Activated CD4-positive, alpha-beta memory T cell treated with anti-CD3 and anti-CD28 coated beads, Interleukin-2, amount 10 ng/mL, durations not matched to agents 7 days and 5 days (primary cell): ENCODE results near the gene KDELR1. TPM values are rescaled to one million over a fixed set of nuclear protein-coding genes. Genes with fewer than 3 reads are reported as not detected.

Experiments
- CTCF ChIA-PET: fragments of 350-600 bp; sonication (Branson Sonifier 250); formaldehyde crosslinking; loops from one replicate; lab custom pipeline; 2021; ENCODE audit warnings: antibody characterized with exemption, inconsistent platforms; lab: Charles Lee
- POLR2A ChIA-PET: fragments of 350-600 bp; sonication (Branson Sonifier 250); formaldehyde crosslinking; loops from one replicate; lab custom pipeline; 2021; ENCODE audit warnings: antibody characterized with exemption; lab: Charles Lee
- DNase-seq: peaks from one replicate; pipeline ENCODE4 v3.0.0-alpha.2; 2020
- H3K27ac Mint-ChIP-seq: one replicate; pipeline ENCODE4 v1.8.0; 2021; ENCODE audit warnings: mild to moderate bottlenecking, mixed read lengths
- H3K27me3 Mint-ChIP-seq: one replicate; pipeline ENCODE4 v1.8.0; 2021; ENCODE audit warnings: mixed read lengths
- H3K36me3 Mint-ChIP-seq: one replicate; pipeline ENCODE4 v1.8.0; 2021; ENCODE audit warnings: low read depth, mixed read lengths
- H3K4me1 Mint-ChIP-seq: one replicate; pipeline ENCODE4 v1.8.0; 2021; ENCODE audit warnings: mixed read lengths
- H3K4me3 Mint-ChIP-seq: one replicate; pipeline ENCODE4 v1.8.0; 2021; ENCODE audit warnings: mild to moderate bottlenecking, mixed read lengths
- H3K9me3 Mint-ChIP-seq: one replicate; pipeline ENCODE4 v1.8.0; 2021; ENCODE audit warnings: mixed read lengths
- total RNA-seq, 2 experiments: library from RNA; stranded (reverse); gene quantifications; one replicate each; pipeline ENCODE4 v1.2.3, GENCODE V29; 2021

The KDELR1 gene
- total RNA-seq, 2 experiments from 2014 or later: 91.8 to 94.4 TPM

- H3K36me3 Mint-ChIP-seq: no peaks in the 10 kb centered on the region
- H3K4me1 Mint-ChIP-seq: peaks cover 22% of the 10 kb centered on the region
- ChIA-PET CTCF (interaction anchor here (0.6 to 3.8 kb wide), 16 partner anchors 12 to 880 kb away, joined by 3 to 53 read pairs (median 6); partner anchors contain the start of genes GYS1, KDELR1, KPTN and RUVBL2), POLR2A (interaction anchor here (0.8 to 3.3 kb wide), 15 partner anchors 9 to 252 kb away, joined by 3 to 48 read pairs (median 4); partner anchors contain the start of genes EMP3, GRWD1 and KDELR1)
- DNase-seq: no peak
- no peaks in the 10 kb centered on the region for H3K27me3 Mint-ChIP-seq
- peak overlapping the region; percentile 95 for H3K27ac Mint-ChIP-seq
- no peaks in the 10 kb centered on the region for H3K9me3 Mint-ChIP-seq
- peak overlapping the region; percentile 82 for H3K4me3 Mint-ChIP-seq
Measured at GRCh38 chr19:48364598-48365348, 26.6 kb downstream of the KDELR1 start.

- H3K4me1 Mint-ChIP-seq: peaks cover 22% of the 10 kb centered on the region
- H3K4me3 Mint-ChIP-seq: peak within 1 kb of the TSS; percentile 82
- ChIA-PET POLR2A (interaction anchor here (0.7 to 3.3 kb wide), 22 partner anchors 8 to 253 kb away, joined by 3 to 48 read pairs (median 4); partner anchors contain the start of genes EMP3, GRWD1, KDELR1 and PLA2G4C), CTCF (interaction anchor here (0.6 to 3.8 kb wide), 21 partner anchors 10 to 880 kb away, joined by 3 to 53 read pairs (median 4); partner anchors contain the start of genes GRIN2D, GYS1, KDELR1 and KPTN)
- DNase-seq: peak; percentile 99
- H3K9me3 Mint-ChIP-seq: no peaks in the 10 kb centered on the region
- H3K36me3 Mint-ChIP-seq: no peaks in the 10 kb centered on the region
- H3K27me3 Mint-ChIP-seq: no peaks in the 10 kb centered on the region
- peak within 1 kb of the TSS; percentile 95 for H3K27ac Mint-ChIP-seq
Measured at GRCh38 chr19:48363810-48364597, 27.3 kb downstream of the KDELR1 start, which contains the start of the genes SYNGR4 and TMEM143. SYNGR4 (plus strand) TSS chr19:48364367; CDS start chr19:48365843, 1,476 bp downstream. TMEM143 (minus strand) TSS chr19:48363940; CDS start chr19:48363920, 20 bp downstream.

GRCh38 chr19:48363500-48363809 lies 27.9 kb downstream of the KDELR1 start:
- H3K27me3 Mint-ChIP-seq: no peaks in the 10 kb centered on the region
- H3K36me3 Mint-ChIP-seq: no peaks in the 10 kb centered on the region
- CTCF ChIA-PET: interaction anchor here (0.8 to 3.8 kb wide), 16 partner anchors 13 to 879 kb away, joined by 3 to 53 read pairs (median 5); partner anchors contain the start of genes GRIN2D, GYS1, KDELR1 and KPTN
- peaks cover 22% of the 10 kb centered on the region for H3K4me1 Mint-ChIP-seq
- POLR2A ChIA-PET: interaction anchor here (0.7 to 3.3 kb wide), 17 partner anchors 8 to 253 kb away, joined by 3 to 48 read pairs (median 4); partner anchors contain the start of genes EMP3, GRWD1, KDELR1 and PLA2G4C
- DNase-seq: no peak
- peak overlapping the region; percentile 95 for H3K27ac Mint-ChIP-seq
- no peaks in the 10 kb centered on the region for H3K9me3 Mint-ChIP-seq
- peak overlapping the region; percentile 82 for H3K4me3 Mint-ChIP-seq

- DNase-seq: peak; percentile 93
- Mint-ChIP-seq H3K27ac (peak overlapping the region; percentile 95), H3K4me1 (peaks cover 22% of the 10 kb centered on the region), H3K9me3 (no peaks in the 10 kb centered on the region), H3K27me3 (no peaks in the 10 kb centered on the region), H3K4me3 (peak overlapping the region; percentile 82), H3K36me3 (no peaks in the 10 kb centered on the region)
- CTCF ChIA-PET: interaction anchor here (1.0 to 3.8 kb wide), 8 partner anchors 13 to 227 kb away, joined by 4 to 53 read pairs (median 10); partner anchors contain the start of gene KDELR1
- POLR2A ChIA-PET: interaction anchor here (0.7 to 3.3 kb wide), 18 partner anchors 9 to 254 kb away, joined by 3 to 48 read pairs (median 5); partner anchors contain the start of genes CARD8, EMP3, GRIN2D and GRWD1
Measured at GRCh38 chr19:48362716-48363499, 28.4 kb downstream of the KDELR1 start.

DNA sequence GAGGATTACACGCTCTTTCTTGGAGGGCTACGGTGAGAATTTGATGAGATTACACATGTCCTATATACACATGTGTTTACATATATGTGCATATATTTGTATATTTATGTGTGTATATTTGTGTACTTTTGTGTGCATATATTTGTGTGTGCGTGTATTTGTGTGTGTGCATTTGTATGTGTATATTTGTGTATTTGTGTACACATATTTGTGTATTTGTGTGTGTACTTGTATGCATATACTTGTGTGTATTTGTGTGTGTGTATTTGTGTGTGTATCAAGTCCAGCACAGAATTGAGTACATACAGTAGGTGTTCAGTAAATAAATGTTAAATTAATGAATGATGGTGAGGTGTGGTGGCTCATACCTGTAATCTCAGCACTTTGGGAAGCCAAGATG lies 29.4 kb downstream of the KDELR1 start:
- Mint-ChIP-seq H3K27me3 (no peaks in the 10 kb centered on the region), H3K36me3 (no peaks in the 10 kb centered on the region)

GRCh38 chr19:48359123-48359522 lies 32.2 kb downstream of the KDELR1 start:
- H3K36me3 Mint-ChIP-seq: no peaks in the 10 kb centered on the region
- no peak overlapping the region for H3K27ac Mint-ChIP-seq
- DNase-seq: no peak
- ChIA-PET POLR2A (no interaction called here), CTCF (interaction anchor here (1.2 kb wide), 1 partner anchor 9 kb away, joined by 3 read pairs; no protein-coding TSS in a partner anchor)
- H3K4me3 Mint-ChIP-seq: no peak overlapping the region
- H3K9me3 Mint-ChIP-seq: no peaks in the 10 kb centered on the region
- peaks cover 15% of the 10 kb centered on the region for H3K4me1 Mint-ChIP-seq
- H3K27me3 Mint-ChIP-seq: no peaks in the 10 kb centered on the region

More for the DNA sequence above, 29.4 kb downstream of the KDELR1 start:
- H3K9me3 Mint-ChIP-seq: no peaks in the 10 kb centered on the region
- ChIA-PET POLR2A (interaction anchor here (1.1 kb wide), 1 partner anchor 107 kb away, joined by 4 read pairs; the partner anchor contains the start of gene CARD8), CTCF (interaction anchor here (3.8 kb wide), 1 partner anchor 29 kb away, joined by 53 read pairs; the partner anchor contains the start of gene KDELR1)
- H3K4me3 Mint-ChIP-seq: no peak overlapping the region
- H3K27ac Mint-ChIP-seq: peak overlapping the region; percentile 6
- H3K4me1 Mint-ChIP-seq: peaks cover 22% of the 10 kb centered on the region
- DNase-seq: no peak

DNA sequence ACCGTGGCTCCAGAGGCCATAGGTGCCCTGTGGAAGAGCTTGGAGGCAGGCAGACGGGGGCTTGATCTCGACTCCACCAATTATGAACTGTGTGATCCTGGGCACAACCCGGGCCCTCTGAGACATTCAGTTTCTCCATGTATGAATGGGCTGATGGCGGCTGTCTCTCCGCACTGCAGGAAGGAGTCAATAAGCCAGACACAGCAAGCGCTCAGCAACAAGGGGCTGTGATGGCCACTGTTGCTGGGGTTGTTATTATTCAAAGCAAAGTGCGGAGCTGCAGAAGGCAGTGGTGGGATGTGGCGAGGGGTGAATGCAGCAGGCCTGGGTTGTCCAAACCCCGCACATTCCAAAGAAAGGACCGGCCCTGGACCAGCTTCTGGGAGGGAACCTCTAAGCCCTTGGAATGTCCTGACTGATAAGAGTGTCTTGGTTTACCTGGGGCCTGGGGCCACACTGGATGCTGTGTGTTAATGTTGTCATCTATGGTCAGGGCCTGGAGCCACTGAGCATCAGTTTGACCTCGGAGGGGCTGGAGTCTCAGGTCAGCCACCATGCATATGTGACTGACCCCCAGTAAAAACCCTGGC lies 35.9 kb downstream of the KDELR1 start:
- Mint-ChIP-seq H3K4me3 (no peak overlapping the region), H3K27me3 (no peaks in the 10 kb centered on the region), H3K9me3 (no peaks in the 10 kb centered on the region), H3K4me1 (peaks cover 5% of the 10 kb centered on the region), H3K27ac (no peak overlapping the region), H3K36me3 (no peaks in the 10 kb centered on the region)
- CTCF ChIA-PET: interaction anchor here (0.7 kb wide), 2 partner anchors 21 to 95 kb away, joined by 3 to 4 read pairs; no protein-coding TSS in a partner anchor
- no peak for DNase-seq
- POLR2A ChIA-PET: interaction anchor here (2.3 kb wide), 1 partner anchor 8 kb away, joined by 9 read pairs; the partner anchor contains the start of genes SYNGR4 and TMEM143

DNA sequence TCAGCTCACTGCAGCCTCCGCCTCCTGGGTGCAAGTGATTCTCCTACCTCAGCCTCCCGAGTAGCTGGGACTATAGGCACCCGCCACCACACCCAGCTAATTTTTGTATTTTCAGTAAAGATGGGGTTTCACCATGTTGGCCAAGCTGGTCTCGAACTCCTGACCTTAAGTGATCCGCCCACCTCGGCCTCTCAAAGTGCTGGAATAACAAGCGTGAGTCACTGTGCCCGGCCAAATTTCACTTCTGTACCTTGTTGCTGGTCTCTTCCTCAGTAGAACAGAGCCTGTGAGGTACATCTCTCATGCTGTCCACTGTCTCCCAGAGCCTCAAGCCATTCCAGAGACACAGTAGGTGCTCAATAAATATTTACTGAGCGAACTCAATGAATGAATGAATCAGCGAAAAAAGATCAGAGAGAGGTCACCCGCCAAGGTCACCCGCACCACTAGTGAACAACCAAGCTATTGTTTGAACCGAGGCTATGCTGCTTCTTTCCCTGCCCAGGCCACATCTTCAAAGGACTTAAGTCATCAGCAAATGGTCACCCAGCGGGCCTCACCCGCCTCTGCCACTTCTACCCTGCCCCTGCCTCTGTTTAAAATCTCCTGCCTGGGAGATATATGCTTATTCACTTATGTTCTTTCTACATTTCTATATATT lies 36.9 kb downstream of the KDELR1 start:
- CTCF ChIA-PET: interaction anchor here (0.6 to 0.7 kb wide), 3 partner anchors 10 to 178 kb away, joined by 3 read pairs; partner anchors contain the start of genes SYNGR4 and TMEM143
- no peak for DNase-seq
- Mint-ChIP-seq H3K4me3 (no peak overlapping the region), H3K9me3 (no peaks in the 10 kb centered on the region), H3K27ac (no peak overlapping the region), H3K36me3 (no peaks in the 10 kb centered on the region), H3K4me1 (peaks cover 5% of the 10 kb centered on the region), H3K27me3 (no peaks in the 10 kb centered on the region)
- POLR2A ChIA-PET: interaction anchor here (2.3 kb wide), 1 partner anchor 9 kb away, joined by 9 read pairs; the partner anchor contains the start of genes SYNGR4 and TMEM143

DNA sequence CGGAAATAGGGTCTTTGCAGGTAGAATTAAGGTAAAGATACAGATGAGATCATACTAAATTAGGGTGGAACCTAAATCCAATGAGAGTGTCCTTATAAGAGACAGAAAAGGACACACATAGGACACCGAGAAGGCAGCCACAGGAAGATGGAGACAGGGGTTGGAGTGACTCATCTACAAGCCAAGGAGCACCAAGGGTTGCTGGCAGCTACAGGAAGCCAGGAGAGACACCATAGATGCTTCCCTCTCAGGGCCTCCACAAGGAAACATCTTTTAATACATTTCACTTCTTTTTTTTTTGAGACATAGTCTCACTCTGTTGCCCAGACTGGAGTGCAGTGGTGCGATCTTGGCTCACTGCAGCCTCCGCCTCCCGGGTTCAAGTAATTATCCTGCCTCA lies 37.7 kb downstream of the KDELR1 start:
- POLR2A ChIA-PET: interaction anchor here (2.3 kb wide), 1 partner anchor 10 kb away, joined by 9 read pairs; the partner anchor contains the start of genes SYNGR4 and TMEM143
- no peak for DNase-seq
- Mint-ChIP-seq H3K27me3 (no peaks in the 10 kb centered on the region), H3K4me1 (peaks cover 5% of the 10 kb centered on the region), H3K4me3 (no peak overlapping the region), H3K27ac (no peak overlapping the region), H3K9me3 (no peaks in the 10 kb centered on the region), H3K36me3 (no peaks in the 10 kb centered on the region)
- CTCF ChIA-PET: interaction anchor here (0.6 to 1.9 kb wide), 3 partner anchors 10 to 19 kb away, joined by 3 to 7 read pairs (median 3); partner anchors contain the start of genes SYNGR4 and TMEM143

DNA sequence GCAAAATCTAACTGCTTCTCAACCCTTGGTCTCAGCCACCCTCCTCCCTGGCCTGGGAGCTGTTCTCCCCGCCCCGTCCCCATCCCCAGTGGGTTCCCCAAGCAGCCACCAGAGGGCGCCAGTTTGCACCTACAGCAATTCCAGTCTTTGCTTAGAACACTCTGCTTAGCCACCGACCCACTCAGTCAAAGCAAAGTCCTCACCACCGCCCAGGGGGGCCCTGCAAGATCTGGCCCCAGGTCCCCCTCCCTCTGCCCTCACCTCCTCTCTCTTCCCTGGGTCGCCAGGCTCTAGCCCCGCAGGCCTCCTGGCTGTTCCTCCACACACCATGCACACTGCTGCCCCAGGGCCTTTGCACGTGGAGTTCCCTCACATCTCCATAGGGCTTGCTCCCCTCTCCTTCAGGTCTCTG lies 40.0 kb downstream of the KDELR1 start:
- POLR2A ChIA-PET: interaction anchor here (0.8 kb wide), 1 partner anchor 39 kb away, joined by 4 read pairs; no protein-coding TSS in a partner anchor
- Mint-ChIP-seq H3K27ac (no peak overlapping the region), H3K27me3 (no peaks in the 10 kb centered on the region), H3K9me3 (no peaks in the 10 kb centered on the region), H3K4me1 (peaks cover 5% of the 10 kb centered on the region), H3K36me3 (no peaks in the 10 kb centered on the region), H3K4me3 (no peak overlapping the region)
- CTCF ChIA-PET: interaction anchor here (0.7 to 3.1 kb wide), 11 partner anchors 9 to 233 kb away, joined by 3 to 20 read pairs (median 5); partner anchors contain the start of genes KDELR1, SYNGR4 and TMEM143
- peak; percentile 86 for DNase-seq
